HG03442 (cell line): ENCODE results near the gene ECT2L.

Experiments used
- ATAC-seq: cut with Tn5 transposase; IDR thresholded peaks from one replicate; pipeline ENCODE4 v1.9.1; 2021; ENCODE audit warnings: mild to moderate bottlenecking, moderate library complexity; ENCODE audit not compliant: unreplicated experiment

ECT2L gene

GRCh38 chr6:138857775-138858174 is 61.9 kb downstream of the ECT2L start:
- ATAC-seq = no peak

DNA sequence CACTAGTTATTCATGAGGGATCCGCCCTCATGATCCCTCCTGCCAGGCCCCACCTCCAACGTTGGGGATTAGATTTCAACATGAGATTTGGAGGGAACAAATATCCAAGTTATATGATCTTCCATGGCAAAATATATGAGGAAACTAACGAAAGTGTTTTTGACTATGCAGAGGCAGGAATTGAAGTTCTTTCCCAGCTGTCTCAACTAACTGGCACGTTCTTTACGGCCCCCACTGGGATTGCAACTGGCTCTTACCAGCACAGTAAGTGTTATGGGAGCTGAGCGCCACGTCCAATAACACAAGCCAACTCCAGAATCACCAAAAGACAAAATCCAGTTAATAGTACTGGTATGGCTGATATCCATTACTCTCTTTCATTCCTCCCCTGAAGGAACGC is 66.6 kb downstream of the ECT2L start:
- ATAC-seq = no peak

GRCh38 chr6:138863321-138863720 is 67.4 kb downstream of the ECT2L start:
- no peak for ATAC-seq

GRCh38 chr6:138864343-138864890 is 68.5 kb downstream of the ECT2L start:
- ATAC-seq = no peak

GRCh38 chr6:138865480-138866109 is 69.7 kb downstream of the ECT2L start:
- ATAC-seq = no peak

GRCh38 chr6:138868181-138868580 is 72.3 kb downstream of the ECT2L start:
- ATAC-seq = no peak

GRCh38 chr6:138869398-138869797 is 73.5 kb downstream of the ECT2L start:
- ATAC-seq = no peak

GRCh38 chr6:138873191-138873590 is 77.3 kb downstream of the ECT2L start:
- no peak for ATAC-seq

GRCh38 chr6:138882369-138883017 is 86.6 kb downstream of the ECT2L start:
- ATAC-seq = peak; percentile 74

DNA sequence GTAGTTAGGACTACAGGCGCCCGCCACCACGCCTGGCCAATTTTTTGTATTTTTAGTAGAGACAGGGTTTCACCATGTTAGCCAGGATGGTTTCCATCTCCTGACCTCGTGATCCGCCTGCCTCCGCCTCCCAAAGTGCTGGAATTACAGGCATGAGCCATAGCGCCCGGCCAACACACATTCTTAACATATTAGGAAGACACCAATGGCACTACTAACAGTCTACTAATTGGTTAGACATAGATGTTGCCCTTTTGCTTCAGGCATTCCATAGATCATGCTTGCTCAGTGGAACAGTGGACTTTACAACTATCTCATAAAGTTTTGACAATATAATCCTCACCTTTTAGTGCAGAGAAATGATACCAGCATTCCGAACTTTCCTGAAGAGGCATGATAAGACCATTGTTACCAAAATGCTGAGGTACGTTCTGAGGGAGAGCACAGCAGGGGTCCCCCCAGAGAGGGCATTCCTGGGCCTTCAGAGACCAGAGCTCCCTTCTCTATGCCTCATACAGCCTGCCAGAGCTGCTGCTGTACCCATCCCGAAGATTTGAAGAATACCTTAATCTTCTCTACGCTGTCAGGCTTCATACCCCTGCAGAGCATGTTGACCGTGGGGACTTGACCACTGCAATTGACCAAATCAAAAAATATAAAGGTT is 89.4 kb downstream of the ECT2L start:
- ATAC-seq = no peak

- no peak for ATAC-seq
Observed at GRCh38 chr6:138891255-138891986, 95.5 kb downstream of the ECT2L start.

- ATAC-seq = no peak
Observed at GRCh38 chr6:138896104-138896756, 100.3 kb downstream of the ECT2L start.

GRCh38 chr6:138897031-138897430 is 101.1 kb downstream of the ECT2L start:
- no peak for ATAC-seq

DNA sequence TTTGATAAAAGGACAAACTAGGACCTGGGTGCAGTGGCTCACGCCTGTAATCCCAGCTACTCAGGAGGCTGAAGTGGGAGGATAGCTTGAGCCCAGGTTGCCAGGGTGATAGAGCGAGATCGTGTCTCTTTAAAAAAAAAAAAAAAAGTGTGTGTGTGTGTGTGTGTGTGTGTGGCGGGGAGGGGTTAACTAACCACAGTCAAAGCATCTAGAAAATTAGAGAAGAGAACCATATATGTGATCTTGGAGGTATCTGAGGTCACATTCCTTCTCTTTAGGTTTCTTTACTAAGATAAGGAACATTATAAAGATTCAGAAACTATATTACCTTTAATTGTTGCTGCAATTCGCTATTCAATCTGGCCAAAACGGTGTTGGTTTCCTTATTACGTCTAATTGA is 111.3 kb downstream of the ECT2L start:
- no peak for ATAC-seq

- no peak for ATAC-seq
Observed at GRCh38 chr6:138909511-138909910, 113.6 kb downstream of the ECT2L start.

- no peak for ATAC-seq
Observed at GRCh38 chr6:138909975-138910374, 114.1 kb downstream of the ECT2L start.

- no peak for ATAC-seq
Observed at GRCh38 chr6:138912308-138912707, 116.4 kb downstream of the ECT2L start.

DNA sequence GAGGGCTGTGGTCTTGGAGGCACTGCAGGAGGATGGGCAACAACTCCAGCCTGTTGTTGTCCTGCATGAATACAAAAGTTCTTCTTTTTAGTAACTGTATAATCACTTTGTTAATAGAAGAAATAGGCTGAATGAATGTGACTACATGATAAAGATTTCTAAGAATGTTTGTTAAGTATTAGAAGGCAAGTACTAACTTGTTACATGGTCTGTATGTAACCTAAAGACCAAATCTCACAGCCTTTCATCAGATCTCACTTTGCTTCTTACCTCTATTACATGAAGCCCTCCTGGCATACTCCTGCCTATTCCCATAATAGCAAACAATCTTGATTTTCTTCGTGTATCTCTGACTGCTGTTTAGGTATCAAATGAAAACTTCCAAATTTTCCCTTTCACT is 118.8 kb downstream of the ECT2L start:
- no peak for ATAC-seq

DNA sequence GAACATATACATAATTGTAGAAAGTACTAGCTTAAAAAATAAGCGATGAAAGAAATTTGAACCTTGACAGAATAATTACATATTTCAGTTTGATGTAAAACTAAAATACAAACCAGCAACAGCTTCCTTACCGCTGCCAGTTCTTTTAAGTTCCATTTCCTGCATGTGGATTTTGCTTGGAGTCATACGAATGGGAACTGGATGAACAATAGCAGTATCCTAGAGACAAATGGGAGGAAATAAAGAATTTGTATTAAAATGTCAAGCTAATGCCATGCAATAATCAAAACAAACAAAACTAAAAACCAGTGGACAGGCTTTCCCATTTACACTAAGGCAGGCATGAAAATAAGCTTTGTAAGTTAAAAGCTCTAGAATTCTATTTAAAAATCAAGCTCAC is 125.0 kb downstream of the ECT2L start:
- ATAC-seq = no peak

DNA sequence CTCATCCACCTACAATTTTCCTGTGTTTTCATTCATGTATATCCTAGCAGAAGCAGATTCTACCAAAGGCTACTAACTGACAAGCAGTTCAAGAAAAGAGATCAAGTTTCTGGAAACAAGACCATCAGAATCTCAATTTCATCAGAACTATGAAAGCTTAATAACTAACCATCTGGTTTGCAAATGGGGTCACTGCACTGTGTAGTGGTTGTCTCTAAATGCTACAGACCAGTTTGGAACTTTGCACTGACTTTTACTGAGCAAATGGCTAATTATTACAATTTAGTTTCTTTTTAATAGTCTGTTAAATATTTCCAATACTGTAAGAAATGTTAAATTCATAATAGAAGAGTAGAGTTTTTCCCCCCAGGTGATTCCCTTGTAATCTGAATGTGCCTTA is 127.7 kb downstream of the ECT2L start:
- ATAC-seq = no peak

DNA sequence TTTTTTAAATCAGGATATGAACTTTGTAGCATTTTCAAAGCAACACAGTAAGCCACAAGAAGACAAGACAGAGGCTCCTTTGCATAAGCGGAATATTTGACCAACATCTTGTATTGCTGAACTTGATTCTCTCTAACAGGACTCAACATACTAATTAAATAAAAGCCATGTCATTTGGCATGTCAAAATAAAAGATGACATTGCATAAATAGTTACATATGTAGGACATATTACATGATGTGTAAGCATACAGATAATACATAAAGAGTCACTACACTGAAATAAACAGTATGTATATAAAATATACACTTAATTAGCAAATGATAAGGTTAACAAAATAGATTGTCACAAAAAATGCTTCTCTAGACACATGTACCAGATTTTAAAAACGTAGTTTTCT is 129.9 kb downstream of the ECT2L start:
- no peak for ATAC-seq
